ENCODE results near the gene PEAK1.
"Not testable (repeated sequence)": the region's sequence is repeated elsewhere in the genome, so short reads cannot be mapped to it uniquely, and the experiment has no call there.

Gene PEAK1

GRCh38 chr15:77305953-77306352, 114.0 kb downstream of the PEAK1 start:
- no peak for DNase-seq

- no peak for DNase-seq
Measured at GRCh38 chr15:77296773-77297337, 123.0 kb downstream of the PEAK1 start.

- no peak for DNase-seq
Measured at GRCh38 chr15:77295446-77295845, 124.5 kb downstream of the PEAK1 start.

- no peak for DNase-seq
Measured at GRCh38 chr15:77292969-77293558, 126.8 kb downstream of the PEAK1 start.

- DNase-seq, result no peak
Measured at GRCh38 chr15:77291107-77291506, 128.8 kb downstream of the PEAK1 start.

GRCh38 chr15:77287385-77287784, 132.5 kb downstream of the PEAK1 start:
- DNase-seq, result no peak

GRCh38 chr15:77285057-77285997, 134.6 kb downstream of the PEAK1 start:
- DNase-seq, result no peak

- no peak for DNase-seq
Measured at GRCh38 chr15:77282333-77282732, 137.6 kb downstream of the PEAK1 start.

GRCh38 chr15:77276943-77277342, 143.0 kb downstream of the PEAK1 start:
- no peak for DNase-seq

GRCh38 chr15:77276096-77276495, 143.8 kb downstream of the PEAK1 start:
- DNase-seq, result no peak

GRCh38 chr15:77273136-77273535, 146.8 kb downstream of the PEAK1 start:
- DNase-seq, result not testable (repeated sequence)

- DNase-seq, result no peak
Measured at GRCh38 chr15:77266708-77267386, 153.1 kb downstream of the PEAK1 start.

GRCh38 chr15:77255385-77255784, 164.5 kb downstream of the PEAK1 start:
- no peak for DNase-seq

GRCh38 chr15:77251662-77252061, 168.2 kb downstream of the PEAK1 start:
- no peak for DNase-seq

GRCh38 chr15:77247116-77247515, 172.8 kb downstream of the PEAK1 start:
- DNase-seq, result no peak

- DNase-seq, result no peak
Measured at GRCh38 chr15:77243716-77244401, 176.0 kb downstream of the PEAK1 start.

- no peak for DNase-seq
Measured at GRCh38 chr15:77243135-77243534, 176.8 kb downstream of the PEAK1 start.

- no peak for DNase-seq
Measured at GRCh38 chr15:77239882-77240608, 179.9 kb downstream of the PEAK1 start.

- no peak for DNase-seq
Measured at GRCh38 chr15:77235566-77235965, 184.3 kb downstream of the PEAK1 start.

GRCh38 chr15:77228828-77229227, 191.1 kb downstream of the PEAK1 start:
- DNase-seq, result no peak

GRCh38 chr15:77226652-77227051, 193.3 kb downstream of the PEAK1 start:
- no peak for DNase-seq

GRCh38 chr15:77225646-77226045, 194.3 kb downstream of the PEAK1 start:
- DNase-seq, result no peak
